NT2/D1 (cell line): ENCODE measurements around the gene RFC2.
"Not testable (repeated sequence)": the region's sequence is repeated elsewhere in the genome, so short reads cannot be mapped to it uniquely, and the experiment has no call there.

ENCODE experiments used
- DNase-seq: peaks from one replicate; pipeline ENCODE4 v3.0.0-alpha.2; 2011; ENCODE audit warnings: low read depth, low spot score
- H3K27me3 ChIP-seq: 2 replicates; pipeline ENCODE4 v1.6.0; 2011; ENCODE audit warnings: mild to moderate bottlenecking; ENCODE audit not compliant: insufficient read length, insufficient read depth
- H3K36me3 ChIP-seq: 2 replicates; pipeline ENCODE4 v1.6.1; 2011; ENCODE audit warnings: mild to moderate bottlenecking, low read length, mixed read lengths; ENCODE audit not compliant: insufficient read depth, insufficient read length
- H3K4me1 ChIP-seq: 2 replicates; pipeline ENCODE4 v1.5.1; 2011; ENCODE audit not compliant: insufficient read depth, insufficient read length
- H3K4me3 ChIP-seq: 2 replicates; pipeline ENCODE4 v1.5.1; 2011; ENCODE audit warnings: low read depth; ENCODE audit not compliant: insufficient read length
- H3K9ac ChIP-seq: 2 replicates; pipeline ENCODE4 v1.6.0; 2011; ENCODE audit warnings: low read depth; ENCODE audit not compliant: insufficient read length
- H3K9me3 ChIP-seq: 2 replicates; pipeline ENCODE4 v1.5.1; 2011; ENCODE audit warnings: mild to moderate bottlenecking, low read length; ENCODE audit not compliant: insufficient read depth
- SUZ12 ChIP-seq: IDR thresholded peaks from 2 replicates; pipeline ENCODE4 v1.6.1; 2011; ENCODE audit not compliant: insufficient read length, insufficient read depth; ENCODE audit errors: extremely low read depth
- YY1 ChIP-seq: IDR thresholded peaks from 2 replicates; pipeline ENCODE4 v1.6.1; 2011; ENCODE audit not compliant: insufficient read length, insufficient read depth
- ZNF274 ChIP-seq: IDR thresholded peaks from 2 replicates; pipeline ENCODE4 v1.6.1; 2011; ENCODE audit warnings: mild to moderate bottlenecking, low read depth, low read length

RFC2 gene

GRCh38 chr7:74202841-74203556 lies 51.2 kb downstream of the RFC2 start:
- Histone ChIP-seq H3K9ac (no peak overlapping the region), H3K4me3 (no peak overlapping the region), H3K36me3 (peaks cover 1% of the 10 kb centered on the region), H3K27me3 (peaks cover 7% of the 10 kb centered on the region), H3K4me1 (peaks cover 2% of the 10 kb centered on the region), H3K9me3 (no peaks in the 10 kb centered on the region)
- DNase-seq, result no peak
- no peak for TF ChIP-seq ZNF274
- no peak for TF ChIP-seq YY1
- TF ChIP-seq SUZ12, result no peak

DNA sequence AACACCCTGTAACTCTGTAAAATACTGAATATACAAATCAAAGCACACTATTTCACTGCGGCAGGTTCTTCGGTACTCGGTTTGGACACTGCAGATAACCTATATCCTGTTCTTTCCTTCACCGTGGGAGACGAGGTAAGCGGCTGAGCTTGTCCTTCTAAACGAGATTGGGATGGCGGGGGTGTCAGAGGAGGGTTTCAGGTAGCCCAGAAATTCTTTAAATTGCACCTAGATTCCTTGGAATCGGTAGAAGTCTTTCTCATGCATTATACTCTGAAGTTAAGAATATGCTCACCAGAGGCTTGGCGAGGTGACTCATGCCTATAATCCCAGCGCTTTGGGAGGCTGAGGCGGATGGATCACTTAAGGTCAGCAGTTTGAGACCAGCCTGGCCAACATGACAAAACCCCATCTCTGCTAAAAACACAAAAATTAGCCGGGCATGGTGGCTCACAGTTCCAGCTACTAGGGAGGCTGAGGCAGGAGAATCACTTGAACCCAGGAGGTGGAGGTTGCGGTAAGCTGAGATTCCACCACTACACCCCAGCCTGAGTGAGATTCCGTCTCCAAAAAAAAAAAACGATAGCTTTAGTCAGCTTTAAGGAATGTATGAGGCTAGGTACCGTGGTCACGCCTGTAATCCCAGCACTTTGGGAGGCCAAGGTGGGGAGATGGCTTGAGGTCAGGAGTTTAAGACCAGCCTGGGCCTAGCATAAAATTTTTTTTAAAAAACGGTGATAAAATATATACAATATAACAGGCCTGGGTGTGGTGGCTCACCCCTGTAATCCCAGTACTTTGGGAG lies 54.4 kb downstream of the RFC2 start:
- Histone ChIP-seq H3K9me3 (no peaks in the 10 kb centered on the region), H3K9ac (no peak overlapping the region), H3K36me3 (peaks cover 17% of the 10 kb centered on the region), H3K4me3 (no peak overlapping the region), H3K4me1 (no peaks in the 10 kb centered on the region), H3K27me3 (peaks cover 5% of the 10 kb centered on the region)
- TF ChIP-seq SUZ12 (no peak), ZNF274 (no peak), YY1 (no peak)
- no peak for DNase-seq

DNA sequence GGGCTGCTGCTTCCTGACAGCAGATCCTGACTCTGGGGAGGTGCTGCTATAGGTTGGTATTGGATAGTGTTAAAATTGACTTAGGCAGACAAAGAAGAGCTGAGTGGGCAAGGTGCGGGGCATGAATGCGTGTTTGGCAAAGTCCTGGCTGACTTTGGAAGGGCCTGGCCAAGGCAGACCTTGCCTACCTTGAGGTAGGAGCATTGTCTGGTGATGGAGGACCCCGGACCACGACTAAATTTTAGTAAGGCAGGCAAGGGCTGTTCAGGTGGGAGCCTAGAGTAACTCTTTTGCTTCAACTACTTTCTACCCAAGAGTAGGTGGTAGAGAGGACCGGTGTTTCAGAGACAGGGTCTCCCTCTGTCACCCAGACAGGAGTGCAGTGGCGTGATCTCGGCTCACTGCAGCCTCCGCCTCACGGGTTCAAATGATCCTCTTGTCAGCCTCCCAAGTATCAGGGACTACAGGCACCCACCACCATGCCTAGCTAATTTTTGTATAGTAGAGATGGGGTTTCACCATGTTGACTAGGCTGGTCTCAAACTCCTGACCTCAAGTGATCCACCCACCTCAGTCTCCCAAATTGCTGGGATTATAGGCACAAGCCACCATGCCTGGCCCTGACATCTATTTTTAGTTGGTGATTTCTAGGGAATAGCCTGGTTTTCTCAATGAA lies 56.6 kb downstream of the RFC2 start:
- Histone ChIP-seq H3K4me1 (no peaks in the 10 kb centered on the region), H3K36me3 (peaks cover 36% of the 10 kb centered on the region), H3K9ac (no peak overlapping the region), H3K4me3 (no peak overlapping the region), H3K9me3 (no peaks in the 10 kb centered on the region), H3K27me3 (no peaks in the 10 kb centered on the region)
- no peak for TF ChIP-seq SUZ12
- TF ChIP-seq YY1, result no peak
- no peak for TF ChIP-seq ZNF274
- no peak for DNase-seq

- peaks cover 48% of the 10 kb centered on the region for H3K36me3 ChIP-seq
These were observed 58.1 kb downstream of the RFC2 start for GRCh38 chr7:74195968-74196654.

GRCh38 chr7:74195139-74195860 lies 58.9 kb downstream of the RFC2 start:
- not testable (repeated sequence) for DNase-seq, H3K27me3 ChIP-seq, H3K4me3 ChIP-seq, H3K9ac ChIP-seq, H3K4me1 ChIP-seq, H3K9me3 ChIP-seq
- H3K36me3 ChIP-seq, result peaks cover 56% of the 10 kb centered on the region

More at GRCh38 chr7:74195968-74196654, 58.1 kb downstream of the RFC2 start:
- H3K4me1 ChIP-seq, DNase-seq, H3K4me3 ChIP-seq, H3K9me3 ChIP-seq, H3K27me3 ChIP-seq, H3K9ac ChIP-seq: not testable (repeated sequence)

- no peaks in the 10 kb centered on the region for H3K27me3 ChIP-seq
- peaks cover 62% of the 10 kb centered on the region for H3K36me3 ChIP-seq
- no peak for TF ChIP-seq SUZ12
- TF ChIP-seq YY1, result no peak
- no peak for TF ChIP-seq ZNF274
- no peak overlapping the region for H3K4me3 ChIP-seq
- no peaks in the 10 kb centered on the region for H3K9me3 ChIP-seq
- H3K9ac ChIP-seq, result no peak overlapping the region
- H3K4me1 ChIP-seq, result no peaks in the 10 kb centered on the region
- no peak for DNase-seq
These were observed 59.5 kb downstream of the RFC2 start for GRCh38 chr7:74194686-74195085.

- H3K36me3 ChIP-seq, result peaks cover 70% of the 10 kb centered on the region
- no peaks in the 10 kb centered on the region for H3K4me1 ChIP-seq
- TF ChIP-seq YY1 (no peak), ZNF274 (no peak), SUZ12 (no peak)
- H3K27me3 ChIP-seq, result no peaks in the 10 kb centered on the region
- no peak overlapping the region for H3K4me3 ChIP-seq
- H3K9me3 ChIP-seq, result no peaks in the 10 kb centered on the region
- no peak overlapping the region for H3K9ac ChIP-seq
- no peak for DNase-seq
These were observed 60.3 kb downstream of the RFC2 start for GRCh38 chr7:74193913-74194312.
